ENCODE data around the gene FAM98B.
"Not testable (repeated sequence)": the region's sequence is repeated elsewhere in the genome, so short reads cannot be mapped to it uniquely, and the experiment has no call there.

Gene FAM98B

DNA sequence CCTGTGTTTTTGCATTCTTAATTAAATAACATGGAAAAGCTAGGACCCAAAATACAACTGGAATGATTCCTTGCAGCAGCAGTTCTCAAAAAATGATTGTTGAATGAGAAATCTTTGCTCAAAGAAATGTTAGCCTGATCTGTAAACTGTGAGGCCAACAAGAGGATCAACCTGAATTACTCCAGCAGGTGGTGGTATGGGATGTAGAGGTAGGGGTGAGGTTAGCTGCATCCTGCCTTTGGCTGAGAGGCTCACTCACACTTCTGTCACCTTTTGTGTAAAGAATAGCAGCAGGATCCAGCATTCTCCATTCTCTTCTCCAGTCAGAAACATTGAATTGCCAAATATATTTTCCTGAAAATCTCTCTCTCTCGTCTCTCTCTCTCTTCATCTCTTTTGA is 26.5 kb upstream of the FAM98B start:
- no peak for TF ChIP-seq ZNF8 (CRISPR knock-in tag; IDR thresholded peaks at IDR 0.05)
- TF ChIP-seq, protein P1, sequence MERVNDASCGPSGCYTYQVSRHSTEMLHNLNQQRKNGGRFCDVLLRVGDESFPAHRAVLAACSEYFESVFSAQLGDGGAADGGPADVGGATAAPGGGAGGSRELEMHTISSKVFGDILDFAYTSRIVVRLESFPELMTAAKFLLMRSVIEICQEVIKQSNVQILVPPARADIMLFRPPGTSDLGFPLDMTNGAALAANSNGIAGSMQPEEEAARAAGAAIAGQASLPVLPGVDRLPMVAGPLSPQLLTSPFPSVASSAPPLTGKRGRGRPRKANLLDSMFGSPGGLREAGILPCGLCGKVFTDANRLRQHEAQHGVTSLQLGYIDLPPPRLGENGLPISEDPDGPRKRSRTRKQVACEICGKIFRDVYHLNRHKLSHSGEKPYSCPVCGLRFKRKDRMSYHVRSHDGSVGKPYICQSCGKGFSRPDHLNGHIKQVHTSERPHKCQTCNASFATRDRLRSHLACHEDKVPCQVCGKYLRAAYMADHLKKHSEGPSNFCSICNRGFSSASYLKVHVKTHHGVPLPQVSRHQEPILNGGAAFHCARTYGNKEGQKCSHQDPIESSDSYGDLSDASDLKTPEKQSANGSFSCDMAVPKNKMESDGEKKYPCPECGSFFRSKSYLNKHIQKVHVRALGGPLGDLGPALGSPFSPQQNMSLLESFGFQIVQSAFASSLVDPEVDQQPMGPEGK (CRISPR knock-in tag; IDR thresholded peaks at IDR 0.05; ENCODE audit: borderline replicate concordance), result no peak
- TF ChIP-seq PPARA (CRISPR knock-in tag; IDR thresholded peaks at IDR 0.05; ENCODE audit: borderline replicate concordance), result no peak
- TF ChIP-seq ZC3H10 (CRISPR knock-in tag; IDR thresholded peaks at IDR 0.05), result no peak
- TF ChIP-seq, protein P2, sequence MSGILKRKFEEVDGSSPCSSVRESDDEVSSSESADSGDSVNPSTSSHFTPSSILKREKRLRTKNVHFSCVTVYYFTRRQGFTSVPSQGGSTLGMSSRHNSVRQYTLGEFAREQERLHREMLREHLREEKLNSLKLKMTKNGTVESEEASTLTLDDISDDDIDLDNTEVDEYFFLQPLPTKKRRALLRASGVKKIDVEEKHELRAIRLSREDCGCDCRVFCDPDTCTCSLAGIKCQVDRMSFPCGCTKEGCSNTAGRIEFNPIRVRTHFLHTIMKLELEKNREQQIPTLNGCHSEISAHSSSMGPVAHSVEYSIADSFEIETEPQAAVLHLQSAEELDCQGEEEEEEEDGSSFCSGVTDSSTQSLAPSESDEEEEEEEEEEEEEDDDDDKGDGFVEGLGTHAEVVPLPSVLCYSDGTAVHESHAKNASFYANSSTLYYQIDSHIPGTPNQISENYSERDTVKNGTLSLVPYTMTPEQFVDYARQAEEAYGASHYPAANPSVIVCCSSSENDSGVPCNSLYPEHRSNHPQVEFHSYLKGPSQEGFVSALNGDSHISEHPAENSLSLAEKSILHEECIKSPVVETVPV (CRISPR knock-in tag; IDR thresholded peaks at IDR 0.05), result no peak
- TF ChIP-seq RARB (CRISPR knock-in tag; IDR thresholded peaks at IDR 0.05), result no peak
- no peak for TF ChIP-seq OSR1 (CRISPR knock-in tag; IDR thresholded peaks at IDR 0.05)
- no peak for TF ChIP-seq CSDC2 (CRISPR knock-in tag; IDR thresholded peaks at IDR 0.05)
- no peak for TF ChIP-seq ARNTL (CRISPR knock-in tag; IDR thresholded peaks at IDR 0.05; ENCODE audit: borderline replicate concordance, low read depth)
- ATAC-seq, result no peak

DNA sequence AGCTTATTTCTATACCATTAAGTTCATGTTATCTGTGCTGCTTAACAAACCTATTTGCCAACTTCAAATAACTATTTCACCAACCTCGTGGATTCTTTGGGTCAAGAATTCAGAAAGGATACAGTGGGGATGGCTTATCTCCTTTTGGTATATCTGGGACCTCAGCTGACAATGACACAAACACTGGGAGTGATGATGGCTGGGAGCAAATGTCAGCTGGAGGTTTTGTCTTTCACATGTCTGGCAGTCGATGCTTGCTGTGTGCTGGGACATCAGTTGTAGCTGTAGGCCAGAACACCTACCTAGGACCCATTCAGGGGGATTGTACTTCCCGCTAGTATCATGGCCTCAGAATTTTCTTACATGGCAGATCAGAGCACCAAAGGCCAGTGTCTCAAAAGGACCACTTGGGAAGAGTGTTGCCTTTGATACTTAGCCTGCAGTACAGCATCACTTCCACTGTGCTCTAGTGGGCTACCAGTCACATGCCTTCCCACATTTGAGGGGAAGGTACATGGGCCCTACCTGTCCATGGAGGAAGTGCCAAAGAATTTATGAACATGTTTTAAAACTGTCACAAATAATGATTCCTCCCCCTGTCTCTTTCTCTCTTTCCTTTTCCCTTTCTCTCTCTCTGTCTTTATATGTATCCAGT is 23.7 kb upstream of the FAM98B start:
- no peak for ATAC-seq
- TF ChIP-seq, protein P2 (CRISPR knock-in tag; IDR thresholded peaks at IDR 0.05), result no peak
- TF ChIP-seq GLIS3 (CRISPR knock-in tag; IDR thresholded peaks at IDR 0.05), result no peak
- no peak for TF ChIP-seq ZNF8 (CRISPR knock-in tag; IDR thresholded peaks at IDR 0.05)
- no peak for TF ChIP-seq ZNF565 (CRISPR knock-in tag; conservative IDR thresholded peaks at IDR 0.05; ENCODE audit: low read depth)
- no peak for TF ChIP-seq ZC3H10 (CRISPR knock-in tag; IDR thresholded peaks at IDR 0.05)
- no peak for TF ChIP-seq TCF4 (CRISPR knock-in tag; IDR thresholded peaks at IDR 0.05; ENCODE audit: borderline replicate concordance)
- no peak for TF ChIP-seq ZFP3 (CRISPR knock-in tag; IDR thresholded peaks at IDR 0.05)
- no peak for TF ChIP-seq CSDC2 (CRISPR knock-in tag; IDR thresholded peaks at IDR 0.05)

- TF ChIP-seq CSDC2 (CRISPR knock-in tag; IDR thresholded peaks at IDR 0.05) (no peak), ISL1 (CRISPR knock-in tag; IDR thresholded peaks at IDR 0.05) (no peak), RARB (CRISPR knock-in tag; IDR thresholded peaks at IDR 0.05) (no peak), BACH2 (CRISPR knock-in tag; IDR thresholded peaks at IDR 0.05; ENCODE audit: borderline replicate concordance) (no peak), ZNF565 (CRISPR knock-in tag; conservative IDR thresholded peaks at IDR 0.05; ENCODE audit: low read depth) (no peak), SNAI2 (CRISPR knock-in tag; IDR thresholded peaks at IDR 0.05) (no peak), TOX (CRISPR knock-in tag; IDR thresholded peaks at IDR 0.05; ENCODE audit: borderline replicate concordance) (no peak), OSR1 (CRISPR knock-in tag; IDR thresholded peaks at IDR 0.05) (no peak), PPARA (CRISPR knock-in tag; IDR thresholded peaks at IDR 0.05; ENCODE audit: borderline replicate concordance) (no peak), ESRRG (CRISPR knock-in tag; IDR thresholded peaks at IDR 0.05) (no peak), ZNF8 (CRISPR knock-in tag; IDR thresholded peaks at IDR 0.05) (no peak), ZC3H10 (CRISPR knock-in tag; IDR thresholded peaks at IDR 0.05) (no peak)
- TF ChIP-seq, protein P3, sequence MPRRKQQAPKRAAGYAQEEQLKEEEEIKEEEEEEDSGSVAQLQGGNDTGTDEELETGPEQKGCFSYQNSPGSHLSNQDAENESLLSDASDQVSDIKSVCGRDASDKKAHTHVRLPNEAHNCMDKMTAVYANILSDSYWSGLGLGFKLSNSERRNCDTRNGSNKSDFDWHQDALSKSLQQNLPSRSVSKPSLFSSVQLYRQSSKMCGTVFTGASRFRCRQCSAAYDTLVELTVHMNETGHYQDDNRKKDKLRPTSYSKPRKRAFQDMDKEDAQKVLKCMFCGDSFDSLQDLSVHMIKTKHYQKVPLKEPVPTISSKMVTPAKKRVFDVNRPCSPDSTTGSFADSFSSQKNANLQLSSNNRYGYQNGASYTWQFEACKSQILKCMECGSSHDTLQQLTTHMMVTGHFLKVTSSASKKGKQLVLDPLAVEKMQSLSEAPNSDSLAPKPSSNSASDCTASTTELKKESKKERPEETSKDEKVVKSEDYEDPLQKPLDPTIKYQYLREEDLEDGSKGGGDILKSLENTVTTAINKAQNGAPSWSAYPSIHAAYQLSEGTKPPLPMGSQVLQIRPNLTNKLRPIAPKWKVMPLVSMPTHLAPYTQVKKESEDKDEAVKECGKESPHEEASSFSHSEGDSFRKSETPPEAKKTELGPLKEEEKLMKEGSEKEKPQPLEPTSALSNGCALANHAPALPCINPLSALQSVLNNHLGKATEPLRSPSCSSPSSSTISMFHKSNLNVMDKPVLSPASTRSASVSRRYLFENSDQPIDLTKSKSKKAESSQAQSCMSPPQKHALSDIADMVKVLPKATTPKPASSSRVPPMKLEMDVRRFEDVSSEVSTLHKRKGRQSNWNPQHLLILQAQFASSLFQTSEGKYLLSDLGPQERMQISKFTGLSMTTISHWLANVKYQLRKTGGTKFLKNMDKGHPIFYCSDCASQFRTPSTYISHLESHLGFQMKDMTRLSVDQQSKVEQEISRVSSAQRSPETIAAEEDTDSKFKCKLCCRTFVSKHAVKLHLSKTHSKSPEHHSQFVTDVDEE (CRISPR knock-in tag; IDR thresholded peaks at IDR 0.05), result no peak
- TF ChIP-seq, protein P2 (CRISPR knock-in tag; IDR thresholded peaks at IDR 0.05), result no peak
- TF ChIP-seq, protein P4, sequence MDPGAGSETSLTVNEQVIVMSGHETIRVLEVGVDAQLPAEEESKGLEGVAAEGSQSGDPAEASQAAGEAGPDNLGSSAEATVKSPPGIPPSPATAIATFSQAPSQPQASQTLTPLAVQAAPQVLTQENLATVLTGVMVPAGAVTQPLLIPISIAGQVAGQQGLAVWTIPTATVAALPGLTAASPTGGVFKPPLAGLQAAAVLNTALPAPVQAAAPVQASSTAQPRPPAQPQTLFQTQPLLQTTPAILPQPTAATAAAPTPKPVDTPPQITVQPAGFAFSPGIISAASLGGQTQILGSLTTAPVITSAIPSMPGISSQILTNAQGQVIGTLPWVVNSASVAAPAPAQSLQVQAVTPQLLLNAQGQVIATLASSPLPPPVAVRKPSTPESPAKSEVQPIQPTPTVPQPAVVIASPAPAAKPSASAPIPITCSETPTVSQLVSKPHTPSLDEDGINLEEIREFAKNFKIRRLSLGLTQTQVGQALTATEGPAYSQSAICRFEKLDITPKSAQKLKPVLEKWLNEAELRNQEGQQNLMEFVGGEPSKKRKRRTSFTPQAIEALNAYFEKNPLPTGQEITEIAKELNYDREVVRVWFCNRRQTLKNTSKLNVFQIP (CRISPR knock-in tag; IDR thresholded peaks at IDR 0.05; ENCODE audit: borderline replicate concordance, low read depth), result no peak
- TF ChIP-seq, protein P1 (CRISPR knock-in tag; IDR thresholded peaks at IDR 0.05; ENCODE audit: borderline replicate concordance), result no peak
- no peak for ATAC-seq
Observed at GRCh38 chr15:38436993-38437392, 16.9 kb upstream of the FAM98B start.

- not testable (repeated sequence) for ATAC-seq
Observed at GRCh38 chr15:38437603-38438002, 16.3 kb upstream of the FAM98B start.
